GM18868 (cell line): ENCODE measurements around the gene PLCB1.

Source experiments
- ATAC-seq: cut with Tn5 transposase; IDR thresholded peaks from one replicate; pipeline ENCODE4 v1.9.1; 2021; ENCODE audit warnings: mild to moderate bottlenecking, moderate library complexity; ENCODE audit not compliant: unreplicated experiment

PLCB1 gene

DNA sequence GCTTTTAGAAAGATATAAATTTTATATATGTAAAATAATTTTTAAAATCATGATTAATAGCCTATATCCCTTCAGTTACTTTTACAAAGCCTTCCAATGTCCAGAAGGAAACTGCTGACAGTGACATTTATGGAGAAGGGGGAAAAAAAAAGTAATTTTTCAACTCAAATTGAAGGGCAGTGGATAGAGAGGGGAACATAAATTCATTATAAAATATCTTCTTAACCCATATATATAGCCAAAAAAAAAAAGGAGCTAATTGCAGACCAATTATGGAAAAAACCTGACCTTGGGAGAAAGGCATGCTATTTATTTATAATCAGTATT lies 392.9 kb downstream of the PLCB1 start:
- no peak for ATAC-seq

DNA sequence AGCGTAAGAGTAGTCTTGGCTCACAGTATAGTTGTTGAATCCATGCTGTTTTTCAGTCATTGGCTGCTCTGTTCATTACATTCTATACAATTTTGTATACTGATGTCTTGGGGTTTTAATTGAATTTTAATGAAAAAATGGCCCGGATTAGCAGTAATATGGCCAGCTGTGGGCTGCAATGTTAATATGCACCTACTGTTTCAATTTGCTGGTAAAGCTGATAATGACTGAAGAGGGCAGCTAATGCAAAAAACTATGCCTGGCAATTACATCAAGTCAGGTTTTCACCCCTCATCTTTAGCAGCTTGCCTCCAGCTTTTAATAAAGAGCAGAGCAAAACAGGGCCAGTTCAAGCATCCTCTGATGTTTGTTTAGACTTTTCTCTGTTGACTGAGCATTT lies 394.5 kb downstream of the PLCB1 start:
- ATAC-seq = no peak

DNA sequence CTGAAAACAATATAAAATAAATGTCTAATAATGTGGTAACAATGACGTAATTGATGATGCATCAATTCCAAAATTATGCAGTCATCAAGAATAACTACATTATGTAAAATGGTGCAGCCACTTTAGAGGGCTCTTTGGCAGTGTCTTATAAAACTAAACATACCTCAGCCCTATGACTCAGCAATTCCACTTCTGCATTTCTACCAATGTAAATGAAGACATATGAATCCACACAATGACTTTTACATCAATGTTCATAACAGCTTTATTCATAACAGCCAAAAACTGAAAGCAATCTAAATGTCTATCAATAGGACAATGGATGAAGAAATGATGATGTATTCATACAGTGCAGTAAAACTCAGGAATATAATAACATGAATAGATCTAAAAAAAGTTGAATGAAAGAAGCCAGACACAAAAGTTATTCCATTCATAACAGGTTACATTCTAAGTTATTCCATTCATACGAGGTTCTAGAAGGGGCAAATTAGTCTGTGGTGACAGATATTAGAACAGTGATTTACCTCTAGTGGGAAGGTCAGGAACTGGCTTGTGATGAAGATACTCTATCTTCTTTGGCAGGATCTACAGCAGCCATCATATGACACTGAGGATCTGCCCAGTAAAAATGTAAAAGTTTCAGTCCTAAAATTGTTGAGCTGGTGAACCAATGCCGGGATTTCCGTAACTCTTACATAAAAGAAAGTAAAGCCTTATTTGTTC lies 396.1 kb downstream of the PLCB1 start:
- peak; percentile 96 for ATAC-seq

DNA sequence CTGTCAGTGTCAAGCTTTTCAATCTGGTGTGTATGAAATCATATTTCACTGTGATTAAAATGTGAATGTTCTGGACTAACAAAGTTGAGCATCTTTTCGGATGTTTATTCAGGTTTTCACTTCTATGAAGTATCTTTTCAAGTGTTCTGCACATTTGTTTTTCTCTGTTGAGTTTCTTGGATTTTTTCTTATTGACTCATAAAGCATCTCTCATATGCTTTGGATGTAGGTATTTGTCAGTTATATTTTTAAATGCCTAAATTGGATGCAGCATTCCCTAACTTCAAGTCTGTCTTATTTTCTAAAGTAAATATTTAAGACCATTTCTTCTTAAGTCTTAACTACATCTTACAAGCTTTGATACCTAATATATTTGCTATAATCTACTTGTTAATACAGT lies 398.0 kb downstream of the PLCB1 start:
- no peak for ATAC-seq

DNA sequence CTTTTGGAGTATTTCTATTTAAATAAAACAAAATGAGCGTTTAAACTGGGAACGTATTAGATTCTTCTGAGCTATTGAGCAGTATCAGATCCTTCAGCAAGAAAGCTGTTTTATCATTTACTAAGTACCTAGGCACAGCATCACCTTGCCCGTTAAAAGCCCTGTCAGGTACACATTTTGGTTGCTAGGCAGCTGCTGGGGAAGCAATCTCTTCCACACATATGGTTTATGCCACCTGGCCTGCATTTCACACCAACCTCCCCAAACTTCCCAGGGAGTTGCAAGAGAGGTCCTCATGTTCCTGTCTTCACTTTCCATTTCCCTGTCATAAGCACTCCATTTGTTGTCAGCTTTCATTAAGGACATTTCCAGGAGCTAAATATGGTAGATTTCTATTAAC lies 400.1 kb downstream of the PLCB1 start:
- no peak for ATAC-seq

DNA sequence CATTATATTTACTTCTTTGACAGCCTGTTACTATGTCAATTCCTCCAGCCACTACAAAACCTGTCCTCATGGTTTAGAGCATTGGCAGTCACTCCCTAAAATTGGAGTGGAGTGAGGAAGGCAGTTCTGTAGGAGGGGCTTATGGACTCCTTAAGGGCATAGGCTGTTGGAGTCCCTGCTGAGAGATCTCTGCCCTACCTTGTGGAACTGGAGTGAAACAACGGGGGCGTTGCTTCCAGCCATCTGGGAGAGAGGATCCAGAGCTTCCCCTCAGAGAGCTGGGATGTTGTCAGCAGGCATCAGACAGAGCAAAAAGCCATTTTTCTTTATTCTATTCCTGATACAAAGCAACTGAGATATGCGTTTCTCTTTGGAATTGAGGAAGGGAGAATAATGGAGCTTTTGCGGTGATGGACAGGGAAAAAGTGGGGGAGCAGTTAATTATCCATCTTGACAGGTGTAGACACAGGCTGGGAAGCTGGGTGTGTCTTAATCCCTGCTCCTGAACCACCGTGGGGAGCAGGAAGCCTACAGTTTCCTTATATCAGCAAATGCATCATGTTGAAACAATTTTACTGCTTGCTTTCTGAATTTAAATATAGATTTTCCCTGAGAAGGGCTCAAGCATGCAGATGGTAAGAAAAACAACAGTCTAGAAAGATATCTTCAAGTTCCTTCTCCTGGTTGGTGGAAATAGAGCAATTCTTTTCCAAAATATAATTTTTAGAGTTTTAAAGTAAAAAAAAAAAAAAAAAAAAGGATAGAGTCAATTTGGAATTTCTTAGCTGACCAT lies 402.5 kb downstream of the PLCB1 start:
- ATAC-seq = no peak

DNA sequence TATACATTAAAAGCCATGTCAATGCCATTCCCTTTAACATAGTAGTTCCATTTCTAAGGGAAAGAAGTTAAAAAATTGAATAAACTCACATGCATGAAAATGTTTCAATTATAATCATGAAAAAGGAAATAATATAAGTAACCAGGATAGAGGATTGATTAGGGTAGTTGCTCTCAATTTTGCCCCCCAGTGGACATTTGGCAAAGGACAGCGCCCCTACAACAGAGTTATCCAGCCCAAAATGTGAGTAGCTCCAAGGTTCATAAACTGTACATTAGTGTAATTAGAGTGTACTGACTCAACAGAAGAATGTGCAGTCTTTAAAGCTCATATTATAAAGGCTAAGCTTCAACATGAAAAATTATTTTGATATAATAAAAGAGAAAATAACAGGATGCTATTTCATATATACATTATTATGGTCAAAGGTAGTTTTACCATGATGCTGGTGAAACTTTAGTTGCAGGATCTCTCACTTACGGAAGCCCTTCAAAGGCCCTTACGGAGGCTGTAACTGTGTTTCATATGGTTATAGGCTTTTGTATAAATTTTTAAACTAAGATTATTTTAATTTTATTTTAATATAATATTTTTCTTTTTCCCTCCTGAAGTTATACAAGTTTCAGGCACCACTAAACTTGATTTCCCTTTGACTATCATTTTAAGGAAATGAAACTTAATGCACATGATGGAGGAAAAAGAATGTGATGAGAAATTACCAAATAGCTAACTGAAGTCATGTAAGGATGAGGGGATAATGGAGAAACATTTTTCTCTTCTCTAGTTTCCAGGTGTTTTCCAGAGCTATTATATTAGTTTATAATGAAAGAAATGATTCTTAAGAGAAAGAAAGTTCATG lies 403.6 kb downstream of the PLCB1 start:
- ATAC-seq = no peak

DNA sequence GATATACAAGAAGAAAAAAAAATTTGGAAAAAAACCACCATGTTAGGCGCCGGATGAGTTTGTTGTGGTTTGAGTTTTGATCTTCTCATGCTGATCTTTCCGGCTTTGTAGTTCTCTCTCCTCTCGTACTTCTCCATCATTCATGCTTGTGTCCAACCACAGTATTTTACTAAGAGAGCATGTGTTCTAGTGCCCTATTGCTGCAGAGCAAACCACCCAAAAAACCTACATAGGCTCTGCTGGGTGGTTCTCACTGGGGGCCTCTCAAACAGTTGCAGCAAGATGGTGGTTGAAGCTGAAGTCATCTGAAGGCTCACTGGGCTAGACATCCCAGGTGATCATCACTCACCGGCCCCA lies 404.2 kb downstream of the PLCB1 start:
- no peak for ATAC-seq

DNA sequence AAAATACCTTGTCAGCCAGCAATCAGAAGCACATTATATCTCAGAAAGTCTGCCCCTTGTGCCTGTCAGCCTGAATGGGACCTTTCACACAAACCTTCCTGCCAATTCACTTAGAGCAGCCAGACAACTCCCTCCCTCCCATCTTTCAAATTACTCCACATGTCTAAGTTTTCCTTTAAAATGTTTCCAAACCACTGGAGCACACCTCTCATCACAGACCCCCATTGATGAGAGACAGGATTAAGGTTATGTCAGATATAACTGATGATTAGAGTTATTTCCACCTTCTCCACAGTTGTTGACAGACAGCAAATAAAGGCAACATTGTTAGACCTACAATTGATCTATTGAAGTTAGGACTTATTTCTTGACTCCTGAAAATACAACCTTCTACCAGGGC lies 408.4 kb downstream of the PLCB1 start:
- ATAC-seq = no peak

DNA sequence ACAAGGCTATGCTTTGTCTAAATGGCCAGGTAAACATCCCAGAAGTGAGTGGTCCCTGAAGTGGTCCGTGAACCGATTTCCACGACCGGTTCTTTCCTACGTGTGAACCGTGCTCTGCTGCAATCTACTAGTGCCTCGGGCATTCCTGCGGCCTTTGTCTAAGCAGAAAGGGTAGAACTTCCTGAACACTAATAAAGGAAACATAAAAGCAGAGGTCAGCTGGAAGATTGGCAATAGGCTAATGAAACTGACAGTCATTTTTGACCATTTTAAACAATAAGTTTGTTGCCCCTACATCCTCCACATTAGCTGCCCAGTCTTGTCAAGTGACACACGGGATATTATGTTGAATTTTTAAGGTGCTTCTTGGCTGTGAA lies 410.0 kb downstream of the PLCB1 start:
- no peak for ATAC-seq

DNA sequence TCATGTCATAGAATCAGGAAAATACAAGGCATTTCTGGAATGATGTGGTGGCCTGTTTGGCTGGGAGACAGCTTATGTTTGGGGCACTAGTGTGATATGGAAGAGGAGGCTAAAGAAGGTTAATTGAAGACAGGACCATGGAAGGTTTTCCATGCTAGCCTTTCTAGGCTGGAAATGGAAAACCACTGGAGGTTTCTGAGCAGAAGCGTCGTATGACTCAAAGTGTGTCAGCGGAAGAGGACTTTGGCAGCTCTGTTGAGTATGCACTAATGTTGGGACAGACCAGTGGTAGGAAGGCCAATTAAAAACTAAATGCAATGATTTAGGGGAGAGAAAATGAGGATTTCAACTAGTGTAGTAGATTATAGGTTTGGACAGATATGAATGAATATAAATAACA lies 413.1 kb downstream of the PLCB1 start:
- no peak for ATAC-seq

DNA sequence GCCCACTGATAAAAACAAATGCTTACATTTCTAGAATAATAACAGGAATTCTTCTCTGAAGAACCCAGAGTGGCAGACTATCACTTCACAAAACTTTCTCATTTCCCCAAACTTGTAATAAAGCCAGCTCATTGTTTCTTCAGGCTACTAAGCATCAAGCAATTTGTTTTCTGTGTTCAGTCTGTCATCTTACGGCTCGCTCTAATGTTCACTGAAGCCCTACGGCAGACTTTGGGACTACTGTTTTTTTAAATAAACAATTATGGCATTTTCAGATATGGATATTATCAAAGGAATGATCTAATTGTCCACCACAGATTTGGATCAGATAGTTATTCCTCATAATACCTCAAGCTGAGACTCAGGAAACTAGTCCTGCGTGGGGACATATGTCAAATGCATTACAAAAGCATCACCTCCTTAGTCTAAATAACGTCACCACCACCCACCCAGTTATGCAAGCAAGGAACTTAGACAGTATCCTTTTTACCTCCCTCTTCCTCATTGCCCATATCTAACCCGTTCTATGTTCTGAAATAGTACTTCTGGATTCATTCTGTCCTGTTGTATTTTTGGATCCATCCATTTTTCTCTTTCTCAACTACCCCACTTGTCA lies 415.1 kb downstream of the PLCB1 start:
- ATAC-seq = no peak

DNA sequence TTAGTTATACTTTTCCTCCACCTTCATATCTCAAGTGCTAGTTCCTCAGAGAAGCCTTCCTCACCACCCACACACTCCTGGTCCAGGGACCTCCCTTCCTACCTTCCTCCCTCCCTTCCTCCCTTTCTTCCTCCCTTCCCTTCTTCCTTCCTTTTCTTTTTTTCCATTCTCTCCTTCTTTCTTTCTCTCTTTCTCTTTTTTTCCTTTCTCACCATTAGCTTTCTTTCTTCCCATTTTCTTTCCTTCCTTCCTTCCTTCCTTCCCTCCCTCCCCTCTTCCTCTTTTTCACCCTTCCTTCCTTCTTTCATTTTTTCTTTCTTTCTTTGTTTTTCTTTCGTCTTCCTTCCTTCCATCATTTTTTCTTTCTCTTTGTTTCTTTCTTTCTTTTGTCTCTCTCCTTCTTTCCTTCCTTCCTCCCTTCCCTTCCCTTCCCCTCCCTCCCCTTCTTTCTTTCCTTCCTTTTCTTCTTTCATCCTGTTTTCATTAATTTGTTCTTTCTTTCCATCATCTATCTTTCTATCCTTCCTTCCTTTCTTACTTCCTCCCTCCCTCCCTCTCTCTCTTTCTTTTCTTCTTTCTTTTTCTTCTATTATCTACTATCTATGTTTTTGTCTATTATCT lies 416.0 kb downstream of the PLCB1 start:
- ATAC-seq = no peak

DNA sequence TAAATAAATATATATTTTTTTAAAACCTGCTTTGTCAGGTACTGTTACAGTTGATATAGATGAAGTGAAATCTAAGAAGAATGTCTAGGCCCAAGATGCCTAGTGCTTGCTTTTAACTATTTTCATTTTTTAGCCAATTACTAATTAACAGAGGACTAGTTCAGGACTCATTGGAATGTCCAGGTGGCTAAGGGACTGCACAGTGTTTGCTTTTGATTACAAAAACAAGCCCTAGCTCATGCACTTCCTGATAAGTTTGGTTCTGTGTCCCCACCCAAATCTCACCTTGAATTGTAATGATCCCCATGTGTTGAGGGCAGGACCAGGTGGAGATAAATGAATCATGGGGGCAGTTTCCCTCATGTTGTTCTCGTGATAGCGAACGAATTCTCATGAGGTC lies 417.1 kb downstream of the PLCB1 start:
- no peak for ATAC-seq

DNA sequence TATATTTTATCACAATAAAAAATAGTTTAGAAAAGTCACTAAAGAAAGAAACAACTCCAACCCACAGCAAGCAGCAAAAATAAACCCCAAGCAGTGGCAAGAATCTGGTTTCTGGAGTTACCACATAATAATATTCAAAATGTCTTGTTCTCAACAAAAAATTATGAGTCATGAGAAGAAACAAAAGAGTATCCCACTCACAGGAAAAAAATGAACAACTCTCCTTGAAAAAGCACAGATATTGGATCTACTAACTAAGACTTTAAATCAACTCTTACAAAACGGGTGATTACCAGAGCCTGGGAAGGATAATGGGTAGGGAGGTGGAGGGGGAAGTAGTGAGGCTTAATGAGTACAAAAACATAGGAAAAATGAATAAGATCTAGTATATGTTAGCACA lies 425.6 kb downstream of the PLCB1 start:
- no peak for ATAC-seq

DNA sequence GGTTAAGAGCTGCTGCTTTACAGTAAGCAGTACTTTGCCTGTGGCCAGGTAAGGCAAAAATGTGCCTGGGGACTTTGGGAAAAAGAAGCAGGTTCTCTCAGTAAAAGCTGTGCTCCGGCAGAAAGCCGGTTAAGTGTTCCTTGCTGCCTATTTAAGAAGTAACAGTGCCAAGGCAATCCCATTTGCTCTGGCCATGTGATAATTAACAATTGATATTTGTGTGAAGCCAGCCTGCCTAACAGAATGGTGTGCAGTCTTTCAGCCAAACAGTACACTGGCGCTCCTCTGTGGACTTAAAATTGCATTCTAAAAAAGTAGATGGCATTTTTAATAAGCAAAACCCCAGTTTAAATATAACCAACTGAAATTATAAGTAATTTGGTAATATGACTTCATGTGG lies 430.3 kb downstream of the PLCB1 start:
- ATAC-seq = no peak

DNA sequence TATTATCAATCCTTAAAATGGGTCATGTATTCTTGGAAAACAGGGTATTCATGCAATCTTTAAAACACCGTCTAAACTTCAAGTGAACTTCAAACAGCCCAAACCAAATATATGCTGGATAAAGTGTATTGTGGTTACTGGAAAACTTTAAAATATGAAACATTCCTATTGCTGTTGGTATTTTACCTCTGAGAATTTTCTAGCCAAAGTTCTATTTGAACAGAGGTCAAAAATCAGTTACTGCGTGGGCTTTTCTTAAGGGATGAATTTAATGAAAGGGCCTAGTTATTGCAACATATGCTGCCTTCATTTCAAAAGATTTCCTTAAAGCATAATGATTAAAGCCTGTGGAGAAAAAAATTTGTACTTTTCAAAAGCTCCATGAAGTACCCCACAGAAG lies 436.0 kb downstream of the PLCB1 start:
- ATAC-seq = no peak

DNA sequence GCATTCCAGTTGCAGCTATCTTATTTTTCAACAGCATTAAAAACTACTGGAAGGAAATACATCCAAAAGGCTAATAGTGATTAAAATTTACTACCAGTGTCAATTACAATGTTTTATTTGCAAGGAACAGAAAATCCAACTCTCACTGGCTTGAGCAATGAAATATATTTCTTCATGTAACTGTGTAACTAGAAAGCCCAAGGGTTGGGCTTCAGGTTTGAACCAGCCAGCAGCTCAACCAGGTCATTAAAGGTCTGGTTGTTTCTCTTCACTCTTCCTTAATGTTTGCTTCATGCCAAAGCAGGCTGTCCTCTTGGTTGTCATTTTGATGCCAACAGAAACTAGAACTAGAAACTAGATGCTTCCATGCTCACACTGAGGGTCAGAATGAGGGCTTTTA lies 437.7 kb downstream of the PLCB1 start:
- ATAC-seq = no peak

DNA sequence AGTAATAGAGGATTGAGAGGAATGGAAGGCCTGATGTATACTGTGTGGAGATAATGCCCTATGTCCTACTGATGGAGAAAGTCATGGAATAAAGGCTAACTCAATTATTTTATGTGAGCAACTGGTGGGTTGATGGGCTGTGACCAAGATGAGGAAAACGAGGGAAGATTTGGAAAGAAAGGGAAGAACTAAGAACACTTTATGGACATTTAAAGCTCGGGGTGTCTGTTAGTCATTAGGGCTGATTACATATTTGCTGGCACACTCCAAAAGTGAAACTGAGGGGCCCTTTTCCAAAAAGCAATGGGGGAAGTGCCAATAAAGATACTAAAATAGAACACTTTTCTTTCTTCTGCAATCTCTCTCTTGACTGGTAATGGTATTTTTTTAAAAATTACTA lies 439.5 kb downstream of the PLCB1 start:
- ATAC-seq = no peak

DNA sequence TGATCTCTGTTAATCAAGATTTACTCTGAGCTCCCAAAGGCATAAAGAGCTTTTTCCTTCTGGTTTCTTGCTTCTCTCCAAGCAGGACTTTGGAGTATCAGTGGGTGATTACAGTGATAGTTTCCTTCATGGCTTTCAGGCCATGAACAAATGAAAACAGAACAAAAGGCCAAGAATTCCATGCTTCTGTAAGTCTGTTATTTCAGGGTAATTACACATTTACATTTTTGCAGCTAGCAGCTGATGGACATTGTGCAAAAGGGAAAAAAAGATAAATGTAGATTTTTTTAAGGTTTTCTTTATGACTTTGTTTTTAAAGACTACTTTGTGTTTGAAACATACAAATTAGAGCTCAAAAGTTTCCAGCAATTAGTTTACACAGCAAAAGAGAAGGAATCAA lies 441.6 kb downstream of the PLCB1 start:
- no peak for ATAC-seq

DNA sequence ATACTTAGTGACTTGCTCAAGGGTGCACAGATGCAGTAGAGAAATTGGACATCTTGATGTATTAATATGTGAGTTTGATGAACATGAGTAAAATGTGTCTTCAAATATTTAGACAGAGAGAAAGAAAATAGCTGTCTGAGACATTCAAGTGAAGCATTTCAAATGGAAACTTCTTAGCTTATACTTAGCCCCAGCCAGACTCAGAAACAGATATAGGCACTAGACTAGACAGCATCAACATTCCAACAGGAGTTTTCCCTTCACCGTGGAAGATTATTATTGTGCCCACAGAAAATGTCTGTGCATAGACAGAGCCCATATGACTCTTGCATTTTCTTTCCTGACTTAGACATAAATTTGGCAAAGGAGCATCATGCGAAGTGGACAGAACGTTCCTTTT lies 443.0 kb downstream of the PLCB1 start:
- no peak for ATAC-seq
